ENCODE data around the gene NRP1.

The NRP1 gene

GRCh38 chr10:33328253-33328652, 6.2 kb downstream of the NRP1 start:
- H3K4me1 ChIP-seq (ENCODE audit: control insufficient read depth in 1 of 2, insufficient read depth in 2 of 2, low read length in 2 of 2), result peaks cover 0 to 4% of the 10 kb centered on the region in 2 experiments
- no peak overlapping the region for H3K23ac ChIP-seq (ENCODE audit: low read length)
- H4K12ac ChIP-seq (ENCODE audit: low read depth, low read length), result no peak overlapping the region
- H3K79me2 ChIP-seq (ENCODE audit: control insufficient read depth, insufficient read depth, low read length, poor library complexity), result no peaks in the 10 kb centered on the region
- H4K91ac ChIP-seq (ENCODE audit: low read depth, low read length), result no peak overlapping the region
- no peak overlapping the region for H3K27ac ChIP-seq (ENCODE audit: low read depth, low read length)
- peaks cover 1% of the 10 kb centered on the region for H3K79me1 ChIP-seq (ENCODE audit: low read length)
- WGBS (ENCODE audit: extremely low coverage, insufficient coverage, insufficient read length), result no CpG with 5 or more reads among the region's 3 CpGs
- H4K8ac ChIP-seq (ENCODE audit: low read depth, low read length), result no peak overlapping the region
- no peaks in the 10 kb centered on the region for H3K9me3 ChIP-seq (ENCODE audit: insufficient read depth, low read depth, low read length)
- peaks cover 4 to 9% of the 10 kb centered on the region in 2 experiments for H3K36me3 ChIP-seq (ENCODE audit: control insufficient read depth in 1 of 2, insufficient read depth in 2 of 2, low read length in 2 of 2)
- no peak overlapping the region for H2BK120ac ChIP-seq (ENCODE audit: insufficient read depth, low read length, poor library complexity)
- H3K14ac ChIP-seq (ENCODE audit: low read length), result no peak overlapping the region
- H3K9ac ChIP-seq (ENCODE audit: low read length), result no peak overlapping the region
- no peak overlapping the region for H3K4me3 ChIP-seq (ENCODE audit: low read depth, low read length)
- no peak overlapping the region for H2BK12ac ChIP-seq (ENCODE audit: low read length)
- no peak overlapping the region for H2AK5ac ChIP-seq (ENCODE audit: low read length)
- H2AFZ ChIP-seq (ENCODE audit: insufficient read depth, low read length, poor library complexity), result no peak overlapping the region
- no peak overlapping the region for H3K4me2 ChIP-seq (ENCODE audit: low read length)
- H3K4ac ChIP-seq (ENCODE audit: low read depth, low read length), result no peak overlapping the region
- H3K18ac ChIP-seq (ENCODE audit: low read length), result no peak overlapping the region
- H2BK5ac ChIP-seq (ENCODE audit: low read depth, low read length, poor library complexity), result no peak overlapping the region
- no peak for DNase-seq
- H3K27me3 ChIP-seq (ENCODE audit: insufficient read depth, low read length), result no peaks in the 10 kb centered on the region

DNA sequence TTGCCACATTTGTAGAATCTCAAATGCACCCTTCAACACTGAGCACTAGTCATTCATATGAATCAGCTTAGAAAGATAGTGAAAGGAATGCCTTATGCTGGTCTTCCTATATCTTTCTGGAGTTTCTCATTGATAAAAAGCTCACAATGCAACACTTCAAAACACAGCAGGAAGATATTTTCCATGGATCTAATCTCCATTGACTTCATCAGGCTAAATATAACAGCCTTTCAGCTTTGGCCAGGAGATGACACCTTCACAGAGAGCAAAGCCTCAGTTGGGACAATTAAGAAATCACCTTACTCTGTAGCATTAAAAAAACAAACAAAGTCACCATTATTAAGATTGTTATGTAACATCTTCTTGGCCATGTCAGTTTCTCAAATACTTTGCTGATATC, 6.7 kb downstream of the NRP1 start:
- no peak overlapping the region for H4K91ac ChIP-seq (ENCODE audit: low read depth, low read length)
- H3K9ac ChIP-seq (ENCODE audit: low read length), result no peak overlapping the region
- no peak overlapping the region for H2AFZ ChIP-seq (ENCODE audit: insufficient read depth, low read length, poor library complexity)
- H2BK12ac ChIP-seq (ENCODE audit: low read length), result no peak overlapping the region
- peaks cover 0 to 4% of the 10 kb centered on the region in 2 experiments for H3K4me1 ChIP-seq (ENCODE audit: control insufficient read depth in 1 of 2, insufficient read depth in 2 of 2, low read length in 2 of 2)
- H3K23ac ChIP-seq (ENCODE audit: low read length), result no peak overlapping the region
- H3K27me3 ChIP-seq (ENCODE audit: insufficient read depth, low read length), result no peaks in the 10 kb centered on the region
- H3K4me3 ChIP-seq (ENCODE audit: low read depth, low read length), result no peak overlapping the region
- peaks cover 1% of the 10 kb centered on the region for H3K79me1 ChIP-seq (ENCODE audit: low read length)
- no peaks in the 10 kb centered on the region for H3K79me2 ChIP-seq (ENCODE audit: control insufficient read depth, insufficient read depth, low read length, poor library complexity)
- no peak overlapping the region for H3K14ac ChIP-seq (ENCODE audit: low read length)
- no peak overlapping the region for H3K4me2 ChIP-seq (ENCODE audit: low read length)
- H2BK120ac ChIP-seq (ENCODE audit: insufficient read depth, low read length, poor library complexity), result no peak overlapping the region
- H3K27ac ChIP-seq (ENCODE audit: low read depth, low read length), result no peak overlapping the region
- peak in 1 of 2 donors; percentile 37 for DNase-seq
- no peak overlapping the region for H3K4ac ChIP-seq (ENCODE audit: low read depth, low read length)
- H3K18ac ChIP-seq (ENCODE audit: low read length), result no peak overlapping the region
- no peak overlapping the region for H2BK5ac ChIP-seq (ENCODE audit: low read depth, low read length, poor library complexity)
- no peak overlapping the region for H2AK5ac ChIP-seq (ENCODE audit: low read length)
- no peak overlapping the region for H4K8ac ChIP-seq (ENCODE audit: low read depth, low read length)
- H3K36me3 ChIP-seq (ENCODE audit: control insufficient read depth in 1 of 2, insufficient read depth in 2 of 2, low read length in 2 of 2), result peaks cover 4 to 11% of the 10 kb centered on the region in 2 experiments
- no peak overlapping the region for H4K12ac ChIP-seq (ENCODE audit: low read depth, low read length)
- H3K9me3 ChIP-seq (ENCODE audit: insufficient read depth, low read depth, low read length), result no peaks in the 10 kb centered on the region

GRCh38 chr10:33326933-33327332, 7.5 kb downstream of the NRP1 start:
- Histone ChIP-seq H3K79me2 (ENCODE audit: control insufficient read depth, insufficient read depth, low read length, poor library complexity) (no peaks in the 10 kb centered on the region), H2BK120ac (ENCODE audit: insufficient read depth, low read length, poor library complexity) (no peak overlapping the region), H3K23ac (ENCODE audit: low read length) (no peak overlapping the region), H3K9ac (ENCODE audit: low read length) (no peak overlapping the region), H3K18ac (ENCODE audit: low read length) (no peak overlapping the region), H2AK5ac (ENCODE audit: low read length) (no peak overlapping the region), H3K9me3 (ENCODE audit: insufficient read depth, low read depth, low read length) (no peaks in the 10 kb centered on the region), H3K27me3 (ENCODE audit: insufficient read depth, low read length) (no peaks in the 10 kb centered on the region), H3K4ac (ENCODE audit: low read depth, low read length) (no peak overlapping the region), H4K8ac (ENCODE audit: low read depth, low read length) (no peak overlapping the region), H3K36me3 (ENCODE audit: control insufficient read depth in 1 of 2, insufficient read depth in 2 of 2, low read length in 2 of 2) (peaks cover 4 to 11% of the 10 kb centered on the region in 2 experiments), H3K4me1 (ENCODE audit: control insufficient read depth in 1 of 2, insufficient read depth in 2 of 2, low read length in 2 of 2) (peaks cover 2 to 4% of the 10 kb centered on the region in 2 experiments), H4K12ac (ENCODE audit: low read depth, low read length) (no peak overlapping the region), H3K79me1 (ENCODE audit: low read length) (peaks cover 1% of the 10 kb centered on the region), H2BK12ac (ENCODE audit: low read length) (no peak overlapping the region), H2AFZ (ENCODE audit: insufficient read depth, low read length, poor library complexity) (no peak overlapping the region), H3K14ac (ENCODE audit: low read length) (no peak overlapping the region), H3K4me3 (ENCODE audit: low read depth, low read length) (no peak overlapping the region), H3K4me2 (ENCODE audit: low read length) (no peak overlapping the region), H4K91ac (ENCODE audit: low read depth, low read length) (no peak overlapping the region), H2BK5ac (ENCODE audit: low read depth, low read length, poor library complexity) (no peak overlapping the region), H3K27ac (ENCODE audit: low read depth, low read length) (no peak overlapping the region)
- no peak for DNase-seq
- WGBS (ENCODE audit: extremely low coverage, insufficient coverage, insufficient read length), result no CpG with 5 or more reads among the region's 2 CpGs

- Histone ChIP-seq H4K91ac (ENCODE audit: low read depth, low read length) (no peak overlapping the region), H3K79me1 (ENCODE audit: low read length) (no peaks in the 10 kb centered on the region), H3K9ac (ENCODE audit: low read length) (no peak overlapping the region), H3K36me3 (ENCODE audit: control insufficient read depth in 1 of 2, insufficient read depth in 2 of 2, low read length in 2 of 2) (peaks cover 5 to 16% of the 10 kb centered on the region in 2 experiments), H3K4ac (ENCODE audit: low read depth, low read length) (no peak overlapping the region), H2BK120ac (ENCODE audit: insufficient read depth, low read length, poor library complexity) (no peak overlapping the region), H2BK12ac (ENCODE audit: low read length) (no peak overlapping the region), H3K27me3 (ENCODE audit: insufficient read depth, low read length) (no peaks in the 10 kb centered on the region), H3K18ac (ENCODE audit: low read length) (no peak overlapping the region), H3K14ac (ENCODE audit: low read length) (no peak overlapping the region), H3K4me1 (ENCODE audit: control insufficient read depth in 1 of 2, insufficient read depth in 2 of 2, low read length in 2 of 2) (peaks cover 1 to 2% of the 10 kb centered on the region in 2 experiments), H4K12ac (ENCODE audit: low read depth, low read length) (no peak overlapping the region), H2AFZ (ENCODE audit: insufficient read depth, low read length, poor library complexity) (no peak overlapping the region), H3K79me2 (ENCODE audit: control insufficient read depth, insufficient read depth, low read length, poor library complexity) (no peaks in the 10 kb centered on the region), H3K4me3 (ENCODE audit: low read depth, low read length) (no peak overlapping the region), H2BK5ac (ENCODE audit: low read depth, low read length, poor library complexity) (no peak overlapping the region), H3K9me3 (ENCODE audit: insufficient read depth, low read depth, low read length) (no peaks in the 10 kb centered on the region), H2AK5ac (ENCODE audit: low read length) (no peak overlapping the region), H3K23ac (ENCODE audit: low read length) (no peak overlapping the region), H4K8ac (ENCODE audit: low read depth, low read length) (no peak overlapping the region), H3K27ac (ENCODE audit: low read depth, low read length) (no peak overlapping the region), H3K4me2 (ENCODE audit: low read length) (no peak overlapping the region)
- no peak for DNase-seq
- WGBS (ENCODE audit: extremely low coverage, insufficient coverage, insufficient read length), result no CpG with 5 or more reads among the region's 2 CpGs
These were observed 8.5 kb downstream of the NRP1 start for GRCh38 chr10:33325929-33326328.
